HepG2 (cell line): ENCODE results near the gene LIMCH1. TPM values are rescaled to one million over a fixed set of nuclear protein-coding genes. Genes with fewer than 3 reads are reported as not detected.

Experiments
- ATAC-seq: fragments of 200-7000 bp; cut with Tn5 transposase; 3 replicates; pipeline ENCODE4 v1.9.1; 2020; ENCODE audit warnings: mild to moderate bottlenecking, moderate library complexity
- BruUV-seq: library from RNA; stranded (reverse); fragments of 400-500 nt; replicated peaks from 2 replicates; lab custom pipeline; 2021; lab: Mats Ljungman, UMichigan
- CTCF ChIA-PET: fragments of 300-600 bp; formaldehyde crosslinking; extraction: SDS; loops from one replicate; lab custom pipeline; 2021; ENCODE audit warnings: low total read pairs, inconsistent platforms, low intra/inter-chr PET ratio; lab: Yijun Ruan, JAX
- POLR2A ChIA-PET: fragments of 350-600 bp; sonication (Branson Sonifier 250); formaldehyde crosslinking; loops from one replicate; lab custom pipeline; 2020; ENCODE audit warnings: antibody characterized with exemption, inconsistent platforms; lab: Yijun Ruan, JAX
- DNase-seq: peaks from one replicate; pipeline ENCODE4 v3.0.0-alpha.2; 2015; ENCODE audit warnings: low spot score
- FAIRE-seq: peaks from 3 replicates; lab custom pipeline; 2011; peaks lifted over from hg19 to GRCh38; lab: Jason Lieb, UNC
- H2AFZ ChIP-seq: one replicate; pipeline ENCODE4 v1.6.1; 2011; ENCODE audit warnings: low read length, inconsistent platforms
- H3K27ac ChIP-seq: fragments of 300-600 bp; 3 replicates; pipeline ENCODE4 v1.8.0; 2011; ENCODE audit warnings: mixed run types, mild to moderate bottlenecking, mixed read lengths, low read length, inconsistent platforms; ENCODE audit not compliant: insufficient read depth; ENCODE audit errors: extremely low read length
- H3K27me3 ChIP-seq, 2 experiments: fragments of 200-600 bp in 1 of 2; 2 replicates in 1 of 2; 3 replicates in 1 of 2; pipeline versions ENCODE4 v1.6.0 to v1.8.0; 2011; ENCODE audit warnings: low read length in 2 of 2, mild to moderate bottlenecking in 2 of 2, moderate library complexity in 2 of 2, inconsistent platforms in 1 of 2; ENCODE audit not compliant: insufficient read depth in 2 of 2, control insufficient read depth in 1 of 2
- H3K36me3 ChIP-seq, 2 experiments: fragments of 200-600 bp in 1 of 2; replicated peaks in 1 of 2; 2 replicates in 1 of 2; 3 replicates in 1 of 2; pipeline versions ENCODE4 v1.5.1 to v1.8.0; 2011; ENCODE audit warnings: low read length in 2 of 2, inconsistent platforms in 1 of 2; ENCODE audit not compliant: insufficient read depth in 2 of 2, control insufficient read depth in 1 of 2
- H3K4me1 ChIP-seq: 2 replicates; pipeline ENCODE4 v1.5.1; 2012; ENCODE audit warnings: low read length, inconsistent platforms; ENCODE audit not compliant: insufficient read depth
- H3K4me2 ChIP-seq: 2 replicates; pipeline ENCODE4 v1.6.0; 2011; ENCODE audit warnings: low read depth, low read length, inconsistent platforms
- H3K4me3 ChIP-seq, 3 experiments: fragments of 200-600 bp in 1 of 3; sonication (generic), shearing (Covaris generic) in 1 of 3; replicated peaks in 1 of 3; 2 replicates each; pipeline ENCODE4 v1.5.1; 2011 to 2016; ENCODE audit warnings: low read length in 3 of 3, inconsistent platforms in 2 of 3, low read depth in 2 of 3, mild to moderate bottlenecking in 2 of 3, control low read depth in 1 of 3, mixed read lengths in 1 of 3; ENCODE audit not compliant: insufficient read depth in 1 of 3
- H3K79me2 ChIP-seq: one replicate; pipeline ENCODE4 v1.6.1; 2011; ENCODE audit warnings: low read length, inconsistent platforms; ENCODE audit not compliant: insufficient read depth
- H3K9ac ChIP-seq: 2 replicates; pipeline ENCODE4 v1.6.0; 2011; ENCODE audit warnings: mild to moderate bottlenecking, low read depth, low read length, inconsistent platforms; ENCODE audit not compliant: insufficient read depth
- H3K9me3 ChIP-seq: 2 replicates; pipeline ENCODE4 v1.5.1; 2012; ENCODE audit warnings: mild to moderate bottlenecking, low read length
- H4K20me1 ChIP-seq: 2 replicates; pipeline ENCODE4 v1.6.0; 2011; ENCODE audit warnings: inconsistent platforms, mild to moderate bottlenecking, low read length, moderate library complexity; ENCODE audit not compliant: insufficient read depth
- HMGA1 ChIP-seq: sonication (generic); formaldehyde crosslinking; conservative IDR thresholded peaks from 2 replicates; pipeline ENCODE4 v1.4.0; 2020; ENCODE audit warnings: missing genetic modification reagents
- ZNF263 ChIP-seq: sonication (generic); formaldehyde crosslinking; IDR thresholded peaks from 2 replicates; pipeline ENCODE4 v1.4.0; 2020; ENCODE audit warnings: missing genetic modification reagents
- ZNF556 ChIP-seq: sonication (generic); formaldehyde crosslinking; IDR thresholded peaks from 2 replicates; pipeline ENCODE4 v1.4.0; 2020; ENCODE audit warnings: mild to moderate bottlenecking, missing genetic modification reagents, borderline replicate concordance
- WGBS: methylation state at CpG from one replicate; pipeline ENCODE4 v1.1.6; 2017; ENCODE audit warnings: low lambda C conversion rate; 5-methylcytosine and 5-hydroxymethylcytosine counted together
- in situ Hi-C: cut with HindIII; loops from 2 replicates; pipeline ENCODE4 v1.10.0; 2017; ENCODE audit warnings: low pct_unique_long_range_greater_than_20kb; ENCODE audit not compliant: extremely low pct_ligation_motif_present
- intact Hi-C: fragments of 100-400 bp; cut with micrococcal nuclease; formaldehyde crosslinking; loops from one replicate; pipeline ENCODE4 v1.10.0; 2022; ENCODE audit not compliant: unreplicated experiment
- polyA plus RNA-seq, 8 experiments: library from polyadenylated mRNA; depleted of rRNA in 3 of 8; stranded (reverse) in 7 of 8; unstranded in 1 of 8; fragments of >200 nt; fragmentation: Illumina TruSeq in 4 of 8; extraction: Trizol in 4 of 8; gene quantifications; 2 replicates each; pipeline versions ENCODE4 v1.2.1 to v1.2.3, GENCODE V29; 2011 to 2016; ENCODE audit warnings: low read depth in 4 of 8, missing spikeins in 1 of 8, mixed read lengths in 1 of 8; ENCODE audit not compliant: insufficient read depth in 1 of 8
- total RNA-seq, 5 experiments: library from RNA; depleted of rRNA; stranded (reverse); fragments of >200 nt; fragmentation: Illumina TruSeq; extraction: Trizol; gene quantifications; 2 replicates each; pipeline ENCODE4 v1.2.3, GENCODE V29; 2016; ENCODE audit warnings: low read depth in 1 of 5
- TF ChIP-seq, protein P1 (sequence below): sonication (generic); formaldehyde crosslinking; IDR thresholded peaks from 2 replicates; pipeline ENCODE4 v1.4.0; 2020; ENCODE audit warnings: missing genetic modification reagents
- TF ChIP-seq, protein P2 (sequence below): sonication (generic); formaldehyde crosslinking; IDR thresholded peaks from 2 replicates; pipeline ENCODE4 v1.5.0; 2020; ENCODE audit warnings: missing genetic modification reagents, mild to moderate bottlenecking, borderline replicate concordance
- TF ChIP-seq, protein P3 (sequence below): sonication (generic); formaldehyde crosslinking; IDR thresholded peaks from 2 replicates; pipeline ENCODE4 v1.4.0; 2020; ENCODE audit warnings: mild to moderate bottlenecking, missing genetic modification reagents
- TF ChIP-seq, protein P4 (sequence below): sonication (generic); formaldehyde crosslinking; IDR thresholded peaks from 2 replicates; pipeline ENCODE4 v1.5.1; 2020; ENCODE audit warnings: mild to moderate bottlenecking, moderate library complexity, missing genetic modification reagents
- TF ChIP-seq, protein P5 (sequence below): sonication (generic); formaldehyde crosslinking; IDR thresholded peaks from 2 replicates; pipeline ENCODE4 v1.4.0; 2020; ENCODE audit warnings: missing genetic modification reagents, borderline replicate concordance

The LIMCH1 gene
- total and polyA plus RNA-seq, 2 of the 13 experiments (the other 11 are each of a cell fraction or from before 2014, with no cell fraction given), result 0.04 TPM; not detected in 1

DNA sequence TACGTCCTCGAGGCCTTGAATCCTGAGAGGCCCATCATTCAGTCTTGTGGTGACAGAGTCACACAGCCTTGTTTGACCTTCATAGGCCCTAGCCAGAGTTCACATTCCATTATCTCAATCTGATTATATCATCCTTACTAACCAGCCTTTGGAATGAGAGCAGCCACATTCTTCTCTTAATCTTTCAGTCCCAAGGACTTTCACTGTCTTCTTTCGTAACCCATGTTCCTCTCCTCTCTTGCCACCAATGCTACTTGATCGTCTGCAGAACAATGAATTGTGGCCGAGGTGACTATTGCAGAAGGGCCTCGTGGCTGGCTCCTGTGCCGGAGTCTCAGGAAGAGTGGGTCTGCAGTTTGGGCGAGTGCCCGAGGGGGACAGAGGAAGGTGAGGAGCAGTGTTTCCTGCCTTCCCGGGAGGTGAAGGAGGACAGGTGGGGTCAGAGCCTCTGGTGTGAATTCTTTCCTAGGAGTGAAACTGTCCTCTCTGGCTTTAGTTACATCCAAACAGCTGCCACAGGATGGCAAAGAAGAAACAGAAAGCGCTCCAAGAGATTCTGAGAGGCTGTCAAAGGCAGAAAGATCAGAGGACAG, 94.6 kb downstream of the LIMCH1 start (continued):
- TF ChIP-seq, protein P1, sequence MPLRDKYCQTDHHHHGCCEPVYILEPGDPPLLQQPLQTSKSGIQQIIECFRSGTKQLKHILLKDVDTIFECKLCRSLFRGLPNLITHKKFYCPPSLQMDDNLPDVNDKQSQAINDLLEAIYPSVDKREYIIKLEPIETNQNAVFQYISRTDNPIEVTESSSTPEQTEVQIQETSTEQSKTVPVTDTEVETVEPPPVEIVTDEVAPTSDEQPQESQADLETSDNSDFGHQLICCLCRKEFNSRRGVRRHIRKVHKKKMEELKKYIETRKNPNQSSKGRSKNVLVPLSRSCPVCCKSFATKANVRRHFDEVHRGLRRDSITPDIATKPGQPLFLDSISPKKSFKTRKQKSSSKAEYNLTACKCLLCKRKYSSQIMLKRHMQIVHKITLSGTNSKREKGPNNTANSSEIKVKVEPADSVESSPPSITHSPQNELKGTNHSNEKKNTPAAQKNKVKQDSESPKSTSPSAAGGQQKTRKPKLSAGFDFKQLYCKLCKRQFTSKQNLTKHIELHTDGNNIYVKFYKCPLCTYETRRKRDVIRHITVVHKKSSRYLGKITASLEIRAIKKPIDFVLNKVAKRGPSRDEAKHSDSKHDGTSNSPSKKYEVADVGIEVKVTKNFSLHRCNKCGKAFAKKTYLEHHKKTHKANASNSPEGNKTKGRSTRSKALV (CRISPR knock-in tag), result no peak

GRCh38 chr4:41633321-41633720, 95.4 kb downstream of the LIMCH1 start:
- in situ Hi-C loops, result no loop called here
- ChIA-PET POLR2A (no interaction called here), CTCF (no interaction called here)
- Histone ChIP-seq H4K20me1 (no peaks in the 10 kb centered on the region), H3K9ac (no peak overlapping the region), H3K4me2 (no peak overlapping the region), H3K9me3 (no peaks in the 10 kb centered on the region), H3K36me3 (no peaks in the 10 kb centered on the region), H3K4me3 (no peak overlapping the region), H3K27me3 (peaks cover 2 to 8% of the 10 kb centered on the region in 2 experiments; a peak in 3 of 5 replicates), H3K79me2 (no peaks in the 10 kb centered on the region), H3K27ac (no peak overlapping the region), H3K4me1 (no peaks in the 10 kb centered on the region), H2AFZ (no peak overlapping the region)
- whole genome bisulfite sequencing, result 3% methylated on average over 4 of the region's 4 CpGs
- no peak for FAIRE-seq
- intact Hi-C loops, result no loop called here
- ATAC-seq, result no peak
- no peak for TF ChIP-seq HMGA1 (CRISPR knock-in tag)
- DNase-seq, result no peak
- no TSS peak for BruUV-seq

DNA sequence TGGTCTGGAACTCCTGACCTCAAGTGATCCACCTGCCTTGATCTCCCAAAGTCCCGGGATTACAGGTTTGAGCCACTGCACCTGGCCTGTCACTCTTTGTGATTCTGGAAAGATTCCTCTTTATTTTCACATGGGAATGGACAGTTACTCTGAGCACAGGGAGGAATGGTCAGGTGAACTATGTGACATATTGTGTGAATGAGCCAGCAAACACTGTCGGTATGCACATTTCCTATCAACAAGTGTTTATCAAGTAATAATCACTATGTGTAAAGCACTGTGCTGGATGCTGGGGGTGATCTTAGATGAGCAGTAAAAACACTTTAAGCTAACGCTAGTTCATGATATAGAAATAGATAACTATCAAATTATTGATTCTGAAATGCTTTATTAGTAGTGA, 97.5 kb downstream of the LIMCH1 start:
- Histone ChIP-seq H3K4me1 (no peaks in the 10 kb centered on the region), H2AFZ (no peak overlapping the region), H3K4me3 (no peak overlapping the region), H4K20me1 (no peaks in the 10 kb centered on the region), H3K27me3 (peaks cover 2 to 8% of the 10 kb centered on the region in 2 experiments; a peak in 3 of 5 replicates), H3K9me3 (no peaks in the 10 kb centered on the region), H3K79me2 (no peaks in the 10 kb centered on the region), H3K9ac (no peak overlapping the region), H3K27ac (no peak overlapping the region), H3K4me2 (no peak overlapping the region), H3K36me3 (no peaks in the 10 kb centered on the region)
- ATAC-seq, result no peak
- no TSS peak for BruUV-seq
- in situ Hi-C loops (no loop called here), intact Hi-C loops (no loop called here)
- POLR2A ChIA-PET, result no interaction called here
- no peak for DNase-seq
- no peak for FAIRE-seq
- CTCF ChIA-PET, result no interaction called here
- WGBS, result 7% methylated on average over 3 of the region's 3 CpGs
- TF ChIP-seq, protein P2, sequence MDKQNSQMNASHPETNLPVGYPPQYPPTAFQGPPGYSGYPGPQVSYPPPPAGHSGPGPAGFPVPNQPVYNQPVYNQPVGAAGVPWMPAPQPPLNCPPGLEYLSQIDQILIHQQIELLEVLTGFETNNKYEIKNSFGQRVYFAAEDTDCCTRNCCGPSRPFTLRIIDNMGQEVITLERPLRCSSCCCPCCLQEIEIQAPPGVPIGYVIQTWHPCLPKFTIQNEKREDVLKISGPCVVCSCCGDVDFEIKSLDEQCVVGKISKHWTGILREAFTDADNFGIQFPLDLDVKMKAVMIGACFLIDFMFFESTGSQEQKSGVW (CRISPR knock-in tag), result no peak
- TF ChIP-seq ZNF263 (CRISPR knock-in tag) (no peak), ZNF556 (no peak)
- TF ChIP-seq, protein P3, sequence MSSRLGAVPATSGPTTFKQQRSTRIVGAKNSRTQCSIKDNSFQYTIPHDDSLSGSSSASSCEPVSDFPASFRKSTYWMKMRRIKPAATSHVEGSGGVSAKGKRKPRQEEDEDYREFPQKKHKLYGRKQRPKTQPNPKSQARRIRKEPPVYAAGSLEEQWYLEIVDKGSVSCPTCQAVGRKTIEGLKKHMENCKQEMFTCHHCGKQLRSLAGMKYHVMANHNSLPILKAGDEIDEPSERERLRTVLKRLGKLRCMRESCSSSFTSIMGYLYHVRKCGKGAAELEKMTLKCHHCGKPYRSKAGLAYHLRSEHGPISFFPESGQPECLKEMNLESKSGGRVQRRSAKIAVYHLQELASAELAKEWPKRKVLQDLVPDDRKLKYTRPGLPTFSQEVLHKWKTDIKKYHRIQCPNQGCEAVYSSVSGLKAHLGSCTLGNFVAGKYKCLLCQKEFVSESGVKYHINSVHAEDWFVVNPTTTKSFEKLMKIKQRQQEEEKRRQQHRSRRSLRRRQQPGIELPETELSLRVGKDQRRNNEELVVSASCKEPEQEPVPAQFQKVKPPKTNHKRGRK, result no peak
- TF ChIP-seq, protein P4, sequence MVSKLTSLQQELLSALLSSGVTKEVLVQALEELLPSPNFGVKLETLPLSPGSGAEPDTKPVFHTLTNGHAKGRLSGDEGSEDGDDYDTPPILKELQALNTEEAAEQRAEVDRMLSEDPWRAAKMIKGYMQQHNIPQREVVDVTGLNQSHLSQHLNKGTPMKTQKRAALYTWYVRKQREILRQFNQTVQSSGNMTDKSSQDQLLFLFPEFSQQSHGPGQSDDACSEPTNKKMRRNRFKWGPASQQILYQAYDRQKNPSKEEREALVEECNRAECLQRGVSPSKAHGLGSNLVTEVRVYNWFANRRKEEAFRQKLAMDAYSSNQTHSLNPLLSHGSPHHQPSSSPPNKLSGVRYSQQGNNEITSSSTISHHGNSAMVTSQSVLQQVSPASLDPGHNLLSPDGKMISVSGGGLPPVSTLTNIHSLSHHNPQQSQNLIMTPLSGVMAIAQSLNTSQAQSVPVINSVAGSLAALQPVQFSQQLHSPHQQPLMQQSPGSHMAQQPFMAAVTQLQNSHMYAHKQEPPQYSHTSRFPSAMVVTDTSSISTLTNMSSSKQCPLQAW, result no peak
- TF ChIP-seq, protein P5, sequence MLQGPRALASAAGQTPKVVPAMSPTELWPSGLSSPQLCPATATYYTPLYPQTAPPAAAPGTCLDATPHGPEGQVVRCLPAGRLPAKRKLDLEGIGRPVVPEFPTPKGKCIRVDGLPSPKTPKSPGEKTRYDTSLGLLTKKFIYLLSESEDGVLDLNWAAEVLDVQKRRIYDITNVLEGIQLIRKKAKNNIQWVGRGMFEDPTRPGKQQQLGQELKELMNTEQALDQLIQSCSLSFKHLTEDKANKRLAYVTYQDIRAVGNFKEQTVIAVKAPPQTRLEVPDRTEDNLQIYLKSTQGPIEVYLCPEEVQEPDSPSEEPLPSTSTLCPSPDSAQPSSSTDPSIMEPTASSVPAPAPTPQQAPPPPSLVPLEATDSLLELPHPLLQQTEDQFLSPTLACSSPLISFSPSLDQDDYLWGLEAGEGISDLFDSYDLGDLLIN (CRISPR knock-in tag), result no peak
